DND-41 (cell line): Measurements from ENCODE around the gene KIAA1549.

Experiments used
- CTCF ChIP-seq: IDR thresholded peaks from 2 replicates; pipeline ENCODE4 v1.5.1; 2012; ENCODE audit warnings: borderline replicate concordance, low read length, moderate library complexity, mild to moderate bottlenecking; ENCODE audit not compliant: poor library complexity, severe bottlenecking; ENCODE audit errors: extremely low read depth
- EZH2 ChIP-seq: IDR thresholded peaks from 3 replicates; pipeline ENCODE4 v1.6.1; 2012; ENCODE audit warnings: borderline replicate concordance, low read depth, mild to moderate bottlenecking, moderate library complexity, low read length, inconsistent platforms; ENCODE audit not compliant: severe bottlenecking

GRCh38 chr7:138932870-138933269, 48.3 kb downstream of the KIAA1549 start:
- no peak for TF ChIP-seq CTCF
- no peak for TF ChIP-seq EZH2
